IPS DF 6.9 (cell line): ENCODE results near the gene IFI30.
"Not testable (repeated sequence)": the region's sequence is repeated elsewhere in the genome, so short reads cannot be mapped to it uniquely, and the experiment has no call there.

ENCODE experiments used
- DNase-seq: peaks from one replicate; pipeline ENCODE4 v3.0.0-alpha.2; 2013; ENCODE audit warnings: low read depth, low spot score
- H3K27ac ChIP-seq: one replicate; pipeline ENCODE4 v1.5.1; 2013; ENCODE audit warnings: low read length, control low read depth
- H3K27me3 ChIP-seq: 2 replicates; pipeline ENCODE4 v1.6.1; 2013; ENCODE audit warnings: mild to moderate bottlenecking, low read length; ENCODE audit not compliant: control insufficient read depth, insufficient read depth
- H3K36me3 ChIP-seq: 2 replicates; pipeline ENCODE4 v1.6.1; 2013; ENCODE audit warnings: low read length; ENCODE audit not compliant: control insufficient read depth, insufficient read depth
- H3K4me1 ChIP-seq: 2 replicates; pipeline ENCODE4 v1.6.1; 2013; ENCODE audit warnings: low read length; ENCODE audit not compliant: control insufficient read depth, insufficient read depth
- H3K4me3 ChIP-seq: 2 replicates; pipeline ENCODE4 v1.5.1; 2013; ENCODE audit warnings: mild to moderate bottlenecking, low read length
- H3K9me3 ChIP-seq: 2 replicates; pipeline ENCODE4 v1.6.1; 2013; ENCODE audit warnings: low read length, inconsistent platforms; ENCODE audit not compliant: control insufficient read depth, insufficient read depth
- WGBS: extraction: QIAGEN DNeasy Blood & Tissue Kit; methylation state at CpG from one replicate; pipeline ENCODE4 v1.1.7; 2013; ENCODE audit warnings: mixed read lengths, missing lambda C conversion rate; ENCODE audit not compliant: insufficient read length, insufficient coverage; 5-methylcytosine and 5-hydroxymethylcytosine counted together

IFI30 gene

GRCh38 chr19:18203408-18203862 lies 29.8 kb downstream of the IFI30 start:
- Histone ChIP-seq H3K9me3 (no peaks in the 10 kb centered on the region), H3K27ac (no peak overlapping the region), H3K27me3 (no peaks in the 10 kb centered on the region), H3K4me3 (peak overlapping the region; percentile 61; the same call in 1 of the 2 replicates), H3K4me1 (peaks cover 7% of the 10 kb centered on the region), H3K36me3 (peaks cover 4% of the 10 kb centered on the region; the same call in 1 of the 2 replicates)
- DNase-seq, result no peak
- WGBS, result no CpG with 5 or more reads among the region's 38 CpGs

- WGBS, result no CpG with 5 or more reads among the region's 50 CpGs
- Histone ChIP-seq H3K36me3 (no peaks in the 10 kb centered on the region), H3K27ac (peak within 1 kb of the TSS; percentile 32), H3K4me1 (peaks cover 7% of the 10 kb centered on the region), H3K4me3 (peak within 1 kb of the TSS; percentile 61; the same call in 1 of the 2 replicates), H3K9me3 (no peaks in the 10 kb centered on the region), H3K27me3 (no peaks in the 10 kb centered on the region)
- peak; percentile 100 for DNase-seq
Observed at GRCh38 chr19:18203863-18204393, 30.3 kb downstream of the IFI30 start, which contains the start of gene RAB3A. Gene RAB3A, minus strand, starts transcription at chr19:18204042. Its CDS starts 1,302 bp downstream, at chr19:18202740.

- no peak for DNase-seq
- H3K27ac ChIP-seq, result peak overlapping the region; percentile 32
Observed at GRCh38 chr19:18204394-18205199, 31.0 kb downstream of the IFI30 start.

GRCh38 chr19:18205200-18205892 lies 31.7 kb downstream of the IFI30 start:
- WGBS, result no CpG with 5 or more reads among the region's 36 CpGs

More at GRCh38 chr19:18204394-18205199, 31.0 kb downstream of the IFI30 start:
- H3K27me3 ChIP-seq, result no peaks in the 10 kb centered on the region
- H3K36me3 ChIP-seq, result no peaks in the 10 kb centered on the region
- WGBS, result no CpG with 5 or more reads among the region's 22 CpGs
- H3K4me1 ChIP-seq, result peaks cover 7% of the 10 kb centered on the region
- no peaks in the 10 kb centered on the region for H3K9me3 ChIP-seq
- H3K4me3 ChIP-seq, result peak overlapping the region; percentile 53; the same call in 1 of the 2 replicates

GRCh38 chr19:18206018-18206417 lies 32.4 kb downstream of the IFI30 start:
- Histone ChIP-seq H3K36me3 (no peaks in the 10 kb centered on the region), H3K4me3 (no peak overlapping the region), H3K9me3 (no peaks in the 10 kb centered on the region), H3K4me1 (peaks cover 7% of the 10 kb centered on the region), H3K27ac (no peak overlapping the region), H3K27me3 (no peaks in the 10 kb centered on the region)
- no CpG with 5 or more reads among the region's 12 CpGs for WGBS
- no peak for DNase-seq

More at GRCh38 chr19:18205200-18205892, 31.7 kb downstream of the IFI30 start:
- Histone ChIP-seq H3K27ac (no peak overlapping the region), H3K4me3 (peak overlapping the region; percentile 53; the same call in 1 of the 2 replicates), H3K4me1 (peaks cover 7% of the 10 kb centered on the region), H3K27me3 (no peaks in the 10 kb centered on the region), H3K9me3 (no peaks in the 10 kb centered on the region), H3K36me3 (no peaks in the 10 kb centered on the region)
- no peak for DNase-seq

- H3K9me3 ChIP-seq, result no peaks in the 10 kb centered on the region
- peaks cover 4% of the 10 kb centered on the region for H3K4me1 ChIP-seq
- DNase-seq, result no peak
- no peaks in the 10 kb centered on the region for H3K27me3 ChIP-seq
- H3K27ac ChIP-seq, result no peak overlapping the region
- no peak overlapping the region for H3K4me3 ChIP-seq
- no CpG with 5 or more reads among the region's 32 CpGs for WGBS
- no peaks in the 10 kb centered on the region for H3K36me3 ChIP-seq
Observed at GRCh38 chr19:18208098-18208951, 34.7 kb downstream of the IFI30 start.

- WGBS, result no CpG with 5 or more reads among the region's 5 CpGs
- H3K27ac ChIP-seq, H3K27me3 ChIP-seq, H3K36me3 ChIP-seq, H3K4me1 ChIP-seq, H3K9me3 ChIP-seq, H3K4me3 ChIP-seq, DNase-seq: not testable (repeated sequence)
Observed at GRCh38 chr19:18209912-18210311, 36.3 kb downstream of the IFI30 start.

- Histone ChIP-seq H3K4me3 (no peak overlapping the region), H3K4me1 (peaks cover 2% of the 10 kb centered on the region; the same call in 1 of the 2 replicates), H3K27me3 (no peaks in the 10 kb centered on the region), H3K27ac (no peak overlapping the region), H3K9me3 (no peaks in the 10 kb centered on the region), H3K36me3 (no peaks in the 10 kb centered on the region)
- DNase-seq, result no peak
- no CpG with 5 or more reads among the region's 14 CpGs for WGBS
Observed at GRCh38 chr19:18211683-18212082, 38.1 kb downstream of the IFI30 start.

GRCh38 chr19:18214779-18215433 lies 41.3 kb downstream of the IFI30 start:
- H3K36me3 ChIP-seq, result no peaks in the 10 kb centered on the region
- no peak overlapping the region for H3K4me3 ChIP-seq
- H3K27ac ChIP-seq, result no peak overlapping the region
- H3K4me1 ChIP-seq, result no peaks in the 10 kb centered on the region
- WGBS, result no CpG with 5 or more reads among the region's 7 CpGs
- H3K9me3 ChIP-seq, result no peaks in the 10 kb centered on the region
- no peak for DNase-seq
- H3K27me3 ChIP-seq, result no peaks in the 10 kb centered on the region
